ENCODE results near the gene HAPLN2. TPM values are rescaled to one million over a fixed set of nuclear protein-coding genes. Genes with fewer than 3 reads are reported as not detected.

The HAPLN2 gene
- total RNA-seq, 4 donors from 2014 or later = 0.55 to 1.9 TPM; not detected in 2

DNA sequence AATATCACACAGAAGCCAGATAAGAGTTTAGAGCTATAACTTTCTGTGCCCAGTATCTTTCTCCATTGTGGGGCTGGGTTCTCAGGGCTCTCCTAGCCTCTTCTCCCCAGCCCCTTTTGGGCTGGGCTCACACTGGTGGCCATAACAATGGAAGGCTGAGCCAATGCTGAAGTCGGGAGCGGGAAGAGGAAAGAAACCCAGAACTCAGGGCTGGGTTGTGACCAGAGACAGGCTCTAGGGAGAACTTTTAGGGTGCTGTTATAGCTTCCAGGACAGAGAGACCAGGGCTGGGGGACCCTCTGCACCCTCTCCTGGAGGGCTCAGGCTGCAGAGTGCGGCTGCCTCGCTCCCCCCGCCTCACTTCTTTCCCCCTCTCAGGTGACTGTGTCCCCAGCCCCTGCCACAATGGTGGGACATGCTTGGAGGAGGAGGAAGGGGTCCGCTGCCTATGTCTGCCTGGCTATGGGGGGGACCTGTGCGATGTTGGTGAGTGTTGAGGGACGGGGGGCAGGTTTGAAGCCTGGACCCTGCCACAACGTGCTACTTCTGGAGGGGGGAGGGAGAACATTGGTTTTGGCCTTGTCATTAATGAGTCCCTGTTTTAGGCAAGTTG lies 36.8 kb downstream of the HAPLN2 start:
- in situ Hi-C loops (cut with MboI; ENCODE audit: low pct_ligation_motif_present in 1 of 4, low pct_unique_long_range_greater_than_20kb in 1 of 4, low sequenced_read_pairs in 3 of 4) = no loop called here
- Histone ChIP-seq H3K4me3 (no peak overlapping the region), H3K27ac (no peak overlapping the region), H3K36me3 (no peaks in the 10 kb centered on the region), H3K9me3 (no peaks in the 10 kb centered on the region), H3K4me1 (peaks cover 24 to 37% (median 32%) of the 10 kb centered on the region in 4 donors), H3K27me3 (peaks cover 15% of the 10 kb centered on the region)
- TF ChIP-seq POLR2A (IDR thresholded peaks at IDR 0.05) (no peak), EP300 (IDR thresholded peaks at IDR 0.05; ENCODE audit: low read depth) (no peak), POLR2AphosphoS5 (IDR thresholded peaks at IDR 0.05) (no peak)
- TF ChIP-seq, protein P1, sequence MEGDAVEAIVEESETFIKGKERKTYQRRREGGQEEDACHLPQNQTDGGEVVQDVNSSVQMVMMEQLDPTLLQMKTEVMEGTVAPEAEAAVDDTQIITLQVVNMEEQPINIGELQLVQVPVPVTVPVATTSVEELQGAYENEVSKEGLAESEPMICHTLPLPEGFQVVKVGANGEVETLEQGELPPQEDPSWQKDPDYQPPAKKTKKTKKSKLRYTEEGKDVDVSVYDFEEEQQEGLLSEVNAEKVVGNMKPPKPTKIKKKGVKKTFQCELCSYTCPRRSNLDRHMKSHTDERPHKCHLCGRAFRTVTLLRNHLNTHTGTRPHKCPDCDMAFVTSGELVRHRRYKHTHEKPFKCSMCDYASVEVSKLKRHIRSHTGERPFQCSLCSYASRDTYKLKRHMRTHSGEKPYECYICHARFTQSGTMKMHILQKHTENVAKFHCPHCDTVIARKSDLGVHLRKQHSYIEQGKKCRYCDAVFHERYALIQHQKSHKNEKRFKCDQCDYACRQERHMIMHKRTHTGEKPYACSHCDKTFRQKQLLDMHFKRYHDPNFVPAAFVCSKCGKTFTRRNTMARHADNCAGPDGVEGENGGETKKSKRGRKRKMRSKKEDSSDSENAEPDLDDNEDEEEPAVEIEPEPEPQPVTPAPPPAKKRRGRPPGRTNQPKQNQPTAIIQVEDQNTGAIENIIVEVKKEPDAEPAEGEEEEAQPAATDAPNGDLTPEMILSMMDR (IDR thresholded peaks at IDR 0.05) = no peak
- DNase-seq = no peak
- WGBS, 2 donors (ENCODE audit: low coverage in 1 of 2) = 68% methylated on average over 9 of the region's 9 CpGs; no CpG with 5 or more reads in 1 of the 2 donors
- intact Hi-C loops (cut with DNase I; ENCODE audit: low total_unique reads) = loop anchor here (5.0 kb wide), 1 partner anchor 34 kb away; no protein-coding TSS in a partner anchor

DNA sequence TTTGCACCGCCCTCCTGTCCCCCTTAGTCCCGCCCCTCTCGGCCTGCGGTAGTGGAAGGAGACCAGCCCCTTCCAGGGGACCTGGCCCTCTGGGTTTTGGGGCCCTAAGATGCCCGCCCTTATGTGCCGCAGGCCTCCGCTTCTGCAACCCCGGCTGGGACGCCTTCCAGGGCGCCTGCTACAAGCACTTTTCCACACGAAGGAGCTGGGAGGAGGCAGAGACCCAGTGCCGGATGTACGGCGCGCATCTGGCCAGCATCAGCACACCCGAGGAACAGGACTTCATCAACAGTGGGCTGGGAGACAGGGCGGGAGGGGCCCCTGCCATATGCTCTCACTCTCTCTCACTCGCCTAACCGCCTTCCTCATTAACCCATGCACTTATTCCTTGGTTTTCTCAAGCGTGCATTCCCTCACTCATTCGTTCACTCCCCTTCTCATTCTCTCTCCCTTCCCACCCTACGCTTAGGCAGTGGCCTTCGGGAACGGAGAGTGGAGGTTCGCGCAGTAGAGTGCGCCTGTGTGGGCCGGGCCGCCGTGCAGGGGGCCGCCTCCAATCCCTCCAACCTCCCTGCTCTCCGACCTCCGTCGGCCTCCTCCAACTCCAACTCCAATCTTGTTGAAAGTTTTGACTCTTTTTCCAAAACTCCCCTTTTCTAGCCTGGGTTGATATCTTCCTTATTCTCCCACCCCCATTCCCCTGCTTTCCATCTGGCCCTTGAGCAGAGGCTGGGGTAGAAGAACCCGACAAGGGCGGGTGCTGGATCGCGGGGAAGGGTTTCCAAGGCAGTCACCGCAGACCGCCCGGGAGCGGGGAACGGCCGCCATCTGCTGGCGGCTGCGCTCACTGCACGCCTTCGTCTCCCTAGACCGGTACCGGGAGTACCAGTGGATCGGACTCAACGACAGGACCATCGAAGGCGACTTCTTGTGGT lies 37.9 kb downstream of the HAPLN2 start:
- Histone ChIP-seq H3K9me3 (no peaks in the 10 kb centered on the region), H3K4me1 (peaks cover 28 to 47% (median 41%) of the 10 kb centered on the region in 4 donors), H3K4me3 (peak overlapping the region in 2 of 4 donors; percentile 11 to 36), H3K27me3 (peaks cover 6% of the 10 kb centered on the region), H3K36me3 (no peaks in the 10 kb centered on the region), H3K27ac (peak overlapping the region in 2 of 4 donors; percentile 19 to 27)
- in situ Hi-C loops (cut with MboI; ENCODE audit: low pct_ligation_motif_present in 1 of 4, low pct_unique_long_range_greater_than_20kb in 1 of 4, low sequenced_read_pairs in 3 of 4) (no loop called here), intact Hi-C loops (cut with DNase I; ENCODE audit: low total_unique reads) (loop anchor here (5.0 kb wide), 1 partner anchor 35 kb away; no protein-coding TSS in a partner anchor)
- 14 to 29% methylated on average over 8 to 54 of the region's 54 CpGs for WGBS, 2 donors (ENCODE audit: low coverage in 1 of 2)
- DNase-seq = peak; percentile 83
- TF ChIP-seq, protein P1 (IDR thresholded peaks at IDR 0.05) = peak; percentile 87 to 95 (median 92)
- no peak for TF ChIP-seq POLR2A (IDR thresholded peaks at IDR 0.05)
- no peak for TF ChIP-seq POLR2AphosphoS5 (IDR thresholded peaks at IDR 0.05)
- no peak for TF ChIP-seq EP300 (IDR thresholded peaks at IDR 0.05; ENCODE audit: low read depth)

DNA sequence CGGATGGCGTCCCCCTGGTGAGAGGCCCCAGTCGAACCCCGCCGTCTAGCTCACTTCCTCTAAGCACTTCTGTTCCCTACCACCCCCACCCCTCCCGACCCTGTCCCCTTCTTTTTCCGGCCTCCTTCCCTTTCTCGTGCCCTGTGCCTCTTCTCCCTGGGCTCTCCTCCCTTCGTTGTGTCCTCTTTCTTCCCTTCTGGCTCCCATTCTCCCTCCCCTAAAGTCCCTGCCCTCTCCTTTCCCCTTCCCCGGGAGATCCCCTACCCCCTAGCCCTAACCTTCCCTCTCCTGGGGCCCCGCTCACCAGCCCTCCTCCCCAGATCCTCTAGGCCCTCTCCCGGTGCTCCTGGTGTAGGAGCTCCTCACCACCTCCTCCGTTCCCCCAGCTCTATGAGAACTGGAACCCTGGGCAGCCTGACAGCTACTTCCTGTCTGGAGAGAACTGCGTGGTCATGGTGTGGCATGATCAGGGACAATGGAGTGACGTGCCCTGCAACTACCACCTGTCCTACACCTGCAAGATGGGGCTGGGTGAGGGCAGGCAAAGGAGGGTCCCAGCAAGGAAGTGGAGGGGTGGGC lies 38.6 kb downstream of the HAPLN2 start:
- H3K27ac ChIP-seq = no peak overlapping the region
- intact Hi-C loops (cut with DNase I; ENCODE audit: low total_unique reads) = loop anchor here (5.0 kb wide), 1 partner anchor 36 kb away; no protein-coding TSS in a partner anchor

More for the DNA sequence above, 38.6 kb downstream of the HAPLN2 start:
- peaks cover 30 to 55% (median 48%) of the 10 kb centered on the region in 4 donors for H3K4me1 ChIP-seq
- in situ Hi-C loops (cut with MboI; ENCODE audit: low pct_ligation_motif_present in 1 of 4, low pct_unique_long_range_greater_than_20kb in 1 of 4, low sequenced_read_pairs in 3 of 4) = no loop called here
- H3K27me3 ChIP-seq = no peaks in the 10 kb centered on the region
- WGBS, 2 donors (ENCODE audit: low coverage in 1 of 2) = 25 to 30% methylated on average over 2 to 15 of the region's 15 CpGs
- no peak for TF ChIP-seq POLR2A (IDR thresholded peaks at IDR 0.05)
- no peak for TF ChIP-seq POLR2AphosphoS5 (IDR thresholded peaks at IDR 0.05)
- TF ChIP-seq, protein P1 (IDR thresholded peaks at IDR 0.05) = peak in 1 of 5 experiments; percentile 32
- TF ChIP-seq EP300 (IDR thresholded peaks at IDR 0.05; ENCODE audit: low read depth) = no peak
- DNase-seq = no peak
- no peaks in the 10 kb centered on the region for H3K9me3 ChIP-seq
- no peaks in the 10 kb centered on the region for H3K36me3 ChIP-seq
- H3K4me3 ChIP-seq = peak overlapping the region in 1 of 4 donors; percentile 36

Data from transverse colon (tissue), 4 donors.